HCEC 1CT (cell line): ENCODE results near the gene MUC5B.
"Not testable (repeated sequence)": the region's sequence is repeated elsewhere in the genome, so short reads cannot be mapped to it uniquely, and the experiment has no call there.

Experiments used
- DNase-seq: peaks from one replicate; pipeline ENCODE4 v3.0.0-alpha.2; 2017

The MUC5B gene

DNA sequence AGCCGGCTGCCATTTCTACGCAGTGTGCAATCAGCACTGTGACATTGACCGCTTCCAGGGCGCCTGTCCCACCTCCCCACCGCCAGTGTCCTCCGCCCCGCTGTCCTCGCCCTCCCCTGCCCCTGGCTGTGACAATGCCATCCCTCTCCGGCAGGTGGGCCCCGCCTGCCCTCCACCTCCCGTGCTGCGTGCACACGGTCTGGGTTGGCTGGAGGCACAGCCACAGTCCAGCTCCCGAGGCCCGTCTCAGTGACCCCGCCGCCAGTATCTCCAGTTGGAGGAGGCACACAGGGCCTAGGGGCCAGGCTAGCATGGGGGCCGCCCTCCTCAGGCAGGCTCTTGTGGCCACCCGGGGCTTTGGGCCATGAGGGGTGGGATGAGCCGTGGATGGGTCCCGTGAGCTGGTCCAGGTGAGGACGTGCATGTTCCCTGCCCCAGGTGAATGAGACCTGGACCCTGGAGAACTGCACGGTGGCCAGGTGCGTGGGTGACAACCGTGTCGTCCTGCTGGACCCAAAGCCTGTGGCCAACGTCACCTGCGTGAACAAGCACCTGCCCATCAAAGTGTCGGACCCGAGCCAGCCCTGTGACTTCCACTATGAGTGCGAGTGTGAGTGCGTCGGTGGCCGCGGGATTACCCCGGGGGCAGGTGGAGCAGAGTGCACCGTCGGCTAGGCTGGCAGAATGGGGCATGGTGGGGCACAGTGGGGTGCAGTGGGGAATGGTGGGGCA lies 29.7 kb downstream of the MUC5B start:
- no peak for DNase-seq

DNA sequence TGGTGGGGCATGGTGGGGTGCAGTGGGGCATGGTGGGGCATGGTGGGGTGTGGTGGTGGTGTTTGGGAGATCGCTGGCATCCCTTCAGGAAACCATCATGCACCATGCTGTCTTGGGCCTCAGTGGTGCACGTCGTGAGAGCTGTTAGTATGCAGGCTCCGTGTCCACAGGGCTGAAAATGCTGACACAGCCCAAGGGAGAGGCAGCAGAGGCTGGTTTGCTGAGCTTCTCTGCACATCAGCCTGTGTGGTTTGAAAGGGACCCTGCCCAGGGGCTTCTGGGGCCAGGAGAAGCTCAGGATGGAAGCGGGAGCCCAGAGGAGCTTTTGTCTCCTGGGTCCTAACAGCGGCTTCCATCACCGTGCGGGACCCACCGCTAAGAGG lies 30.2 kb downstream of the MUC5B start:
- no peak for DNase-seq

DNA sequence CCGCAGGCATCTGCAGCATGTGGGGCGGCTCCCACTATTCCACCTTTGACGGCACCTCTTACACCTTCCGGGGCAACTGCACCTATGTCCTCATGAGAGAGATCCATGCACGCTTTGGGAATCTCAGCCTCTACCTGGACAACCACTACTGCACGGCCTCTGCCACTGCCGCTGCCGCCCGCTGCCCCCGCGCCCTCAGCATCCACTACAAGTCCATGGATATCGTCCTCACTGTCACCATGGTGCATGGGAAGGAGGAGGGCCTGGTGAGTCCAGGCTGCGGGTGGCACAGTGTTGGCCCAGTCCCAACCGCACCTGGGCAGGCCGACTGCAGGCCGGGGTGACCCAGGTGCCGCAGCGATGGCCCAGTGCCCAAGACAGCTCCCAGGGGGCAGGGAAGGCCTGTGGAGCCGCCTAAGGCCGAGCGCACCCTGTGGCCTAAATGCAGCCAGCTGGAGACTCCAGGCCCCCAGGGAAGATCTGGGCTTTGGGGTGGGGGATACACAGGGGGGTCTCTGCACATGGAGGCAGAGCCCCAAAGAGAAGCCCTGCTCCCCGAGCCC lies 31.3 kb downstream of the MUC5B start:
- DNase-seq, result no peak

DNA sequence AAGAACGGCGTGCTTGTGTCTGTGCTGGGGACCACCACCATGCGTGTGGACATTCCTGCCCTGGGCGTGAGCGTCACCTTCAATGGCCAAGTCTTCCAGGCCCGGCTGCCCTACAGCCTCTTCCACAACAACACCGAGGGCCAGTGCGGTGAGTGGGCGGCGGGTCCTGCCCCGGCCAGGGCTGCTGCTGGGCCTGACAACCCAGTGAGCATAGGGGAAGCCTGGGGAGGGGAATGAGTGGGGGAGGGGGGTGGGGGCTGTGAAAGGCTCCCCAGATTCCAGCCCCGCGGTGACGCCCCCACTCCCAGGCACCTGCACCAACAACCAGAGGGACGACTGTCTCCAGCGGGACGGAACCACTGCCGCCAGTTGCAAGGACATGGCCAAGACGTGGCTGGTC lies 31.9 kb downstream of the MUC5B start:
- DNase-seq, result no peak

DNA sequence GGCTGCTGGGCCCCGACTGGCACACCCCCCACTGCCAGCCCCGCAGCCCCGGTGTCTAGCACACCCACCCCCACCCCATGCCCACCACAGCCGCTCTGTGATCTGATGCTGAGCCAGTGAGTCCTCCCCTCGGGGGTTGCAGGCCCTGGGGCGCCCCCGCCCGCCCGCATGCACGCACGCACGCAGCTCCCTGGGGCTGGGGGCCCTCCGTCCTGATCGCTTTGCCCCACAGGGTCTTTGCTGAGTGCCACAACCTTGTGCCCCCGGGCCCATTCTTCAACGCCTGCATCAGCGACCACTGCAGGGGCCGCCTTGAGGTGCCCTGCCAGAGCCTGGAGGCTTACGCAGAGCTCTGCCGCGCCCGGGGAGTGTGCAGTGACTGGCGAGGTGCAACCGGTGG lies 32.3 kb downstream of the MUC5B start:
- no peak for DNase-seq

DNA sequence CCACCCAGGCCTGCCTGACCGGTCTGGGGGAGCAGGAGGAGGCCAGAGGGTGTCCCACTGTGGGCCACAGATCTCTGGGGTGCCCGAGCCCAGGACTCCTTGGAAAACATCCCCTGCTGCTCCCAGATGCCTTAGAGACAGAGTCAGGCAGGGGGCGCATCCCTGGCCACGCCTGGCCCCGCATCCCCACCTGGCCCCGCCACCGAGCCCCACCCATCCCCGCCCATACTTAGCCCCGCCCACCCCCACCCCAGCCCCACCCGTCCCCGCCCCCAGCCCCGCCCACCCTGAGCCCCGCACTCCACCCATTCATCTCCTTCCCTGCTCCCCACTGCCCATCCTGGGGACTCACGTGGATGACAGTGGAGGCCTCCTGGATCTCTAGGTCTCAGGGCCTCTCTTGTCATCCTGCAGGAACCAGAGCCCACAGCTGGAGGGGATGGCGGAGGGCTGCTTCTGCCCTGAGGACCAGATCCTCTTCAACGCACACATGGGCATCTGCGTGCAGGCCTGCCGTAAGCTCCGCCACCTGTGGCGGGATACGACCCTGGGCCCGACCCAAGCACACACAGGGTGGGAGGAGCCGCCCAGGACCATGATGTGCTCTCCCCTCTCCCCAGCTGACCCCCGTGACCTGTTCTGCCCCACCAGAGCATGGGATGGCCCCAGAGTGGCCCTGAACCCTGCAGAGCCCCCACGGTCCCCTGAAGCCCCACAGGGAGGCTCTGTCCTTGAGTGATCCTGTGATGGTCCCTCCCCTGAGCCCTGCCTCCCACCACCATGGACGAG lies 33.6 kb downstream of the MUC5B start:
- DNase-seq, result no peak

DNA sequence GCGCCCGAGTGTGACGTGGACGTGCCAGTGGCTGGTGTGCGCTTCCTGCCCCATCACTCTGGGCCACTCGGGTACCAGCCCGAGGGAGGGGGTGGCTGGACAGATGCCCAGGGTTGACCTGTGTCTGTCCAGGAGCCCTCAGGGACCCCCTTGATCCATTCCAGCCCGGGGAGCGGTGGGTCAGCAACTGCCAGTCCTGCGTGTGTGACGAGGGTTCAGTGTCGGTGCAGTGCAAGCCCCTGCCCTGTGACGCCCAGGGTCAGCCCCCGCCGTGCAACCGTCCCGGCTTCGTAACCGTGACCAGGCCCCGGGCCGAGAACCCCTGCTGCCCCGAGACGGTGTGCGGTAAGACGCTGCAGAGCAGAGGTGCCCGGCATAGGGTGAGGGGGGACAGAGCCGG lies 34.5 kb downstream of the MUC5B start:
- DNase-seq, result no peak

DNA sequence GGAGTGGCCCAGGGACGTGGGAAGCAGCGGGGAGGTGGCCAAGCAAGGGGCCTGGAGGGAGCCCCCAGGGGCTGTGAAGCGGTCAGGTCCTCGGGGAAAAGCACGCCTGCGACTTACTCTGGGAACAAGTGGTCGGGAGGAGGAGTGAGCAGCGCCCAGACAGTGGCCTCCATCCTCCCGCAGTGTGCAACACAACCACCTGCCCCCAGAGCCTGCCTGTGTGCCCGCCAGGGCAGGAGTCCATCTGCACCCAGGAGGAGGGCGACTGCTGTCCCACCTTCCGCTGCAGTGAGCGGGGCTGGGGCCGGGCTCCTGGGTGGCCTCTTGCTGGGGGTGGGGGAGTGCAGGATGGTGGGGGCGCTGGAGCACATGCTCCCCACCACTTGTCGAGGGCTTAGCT lies 35.0 kb downstream of the MUC5B start:
- no peak for DNase-seq

DNA sequence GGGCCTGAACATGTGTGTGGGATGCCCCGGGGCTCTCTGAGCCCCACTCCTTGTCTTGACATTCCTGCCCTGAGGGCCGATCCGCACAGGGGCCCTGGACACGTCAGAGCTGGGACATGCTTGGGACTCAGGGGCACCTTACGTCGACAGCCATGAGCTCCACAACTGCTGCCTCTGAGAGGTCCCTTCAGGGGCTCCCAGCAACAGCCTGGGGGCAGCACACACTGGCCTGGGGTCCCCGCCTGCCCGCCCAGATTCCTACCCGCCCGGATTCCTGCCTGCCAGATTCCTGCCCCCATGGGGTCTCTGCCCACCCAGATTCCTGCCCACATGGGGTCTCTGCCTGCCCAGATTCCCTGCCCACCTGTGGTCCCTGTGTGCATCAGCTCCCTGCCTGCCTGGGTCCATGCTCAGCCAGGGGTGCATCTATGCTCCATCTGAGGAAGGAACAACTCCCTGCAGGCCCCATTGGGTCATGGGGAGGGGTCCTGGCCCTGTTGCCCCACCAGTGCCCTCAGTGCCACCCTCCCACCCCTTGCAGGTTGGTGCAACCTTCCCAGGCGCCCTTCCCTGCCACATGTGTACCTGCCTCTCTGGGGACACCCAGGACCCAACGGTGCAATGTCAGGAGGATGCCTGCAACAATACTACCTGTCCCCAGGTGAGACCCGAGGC lies 35.7 kb downstream of the MUC5B start:
- DNase-seq, result no peak

DNA sequence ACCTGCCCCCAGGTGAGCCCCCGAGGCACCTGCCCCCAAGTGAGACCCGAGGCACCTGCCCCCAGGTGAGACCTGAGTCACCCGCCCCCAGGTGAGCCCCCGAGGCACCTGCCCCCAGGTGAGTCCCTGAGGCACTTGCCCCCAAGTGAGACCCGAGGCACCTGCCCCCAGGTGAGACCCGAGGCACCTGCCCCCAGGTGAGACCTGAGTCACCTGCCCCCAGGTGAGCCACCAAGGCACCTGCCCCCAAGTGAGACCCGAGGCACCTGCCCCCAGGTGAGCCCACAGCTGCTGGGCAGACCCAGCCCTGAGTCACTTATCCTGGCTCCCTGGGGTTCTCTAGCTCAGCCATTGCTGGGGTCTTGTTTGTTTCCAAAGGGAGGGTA lies 36.2 kb downstream of the MUC5B start:
- no peak for DNase-seq

DNA sequence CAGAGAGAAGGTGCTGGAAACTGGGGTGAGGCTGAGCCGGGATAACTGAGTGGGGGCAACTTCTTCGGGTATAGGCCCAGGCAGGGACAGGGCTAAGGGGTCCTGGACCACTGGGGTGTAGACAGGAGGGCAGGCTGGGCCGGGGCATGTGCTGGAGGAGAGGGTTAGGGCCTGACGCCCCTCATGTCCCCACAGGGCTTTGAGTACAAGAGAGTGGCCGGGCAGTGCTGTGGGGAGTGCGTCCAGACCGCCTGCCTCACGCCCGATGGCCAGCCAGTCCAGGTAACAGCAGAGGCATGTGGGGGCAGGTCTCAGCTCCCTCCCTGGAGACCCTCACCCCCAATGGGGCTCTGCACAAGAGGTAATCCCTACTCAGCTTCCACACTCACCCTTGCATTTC lies 36.7 kb downstream of the MUC5B start:
- DNase-seq, result no peak

DNA sequence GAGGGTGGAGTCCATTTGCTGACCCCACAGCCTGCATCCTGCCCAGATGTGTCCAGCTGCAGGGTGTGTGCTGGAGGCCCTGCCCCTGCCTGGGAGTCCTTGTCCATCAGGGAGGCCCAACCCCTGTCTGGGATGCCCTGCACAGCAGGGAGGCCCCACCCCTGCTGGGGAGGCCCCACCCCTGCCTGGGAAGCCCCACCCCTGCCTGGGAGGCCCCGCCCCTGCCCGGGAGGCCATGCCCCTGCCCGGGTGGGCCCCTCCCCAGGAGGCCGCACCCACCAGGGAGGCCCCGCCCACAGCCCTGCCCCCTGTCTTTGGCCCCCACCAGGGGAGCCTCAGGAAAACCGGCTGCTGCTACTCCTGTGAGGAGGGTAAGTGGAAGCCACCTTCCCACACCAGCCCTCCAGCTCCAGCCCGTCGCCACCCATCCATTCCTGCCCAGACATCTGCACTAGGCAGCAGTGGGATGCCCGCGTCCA lies 37.2 kb downstream of the MUC5B start:
- peak; percentile 30 for DNase-seq

DNA sequence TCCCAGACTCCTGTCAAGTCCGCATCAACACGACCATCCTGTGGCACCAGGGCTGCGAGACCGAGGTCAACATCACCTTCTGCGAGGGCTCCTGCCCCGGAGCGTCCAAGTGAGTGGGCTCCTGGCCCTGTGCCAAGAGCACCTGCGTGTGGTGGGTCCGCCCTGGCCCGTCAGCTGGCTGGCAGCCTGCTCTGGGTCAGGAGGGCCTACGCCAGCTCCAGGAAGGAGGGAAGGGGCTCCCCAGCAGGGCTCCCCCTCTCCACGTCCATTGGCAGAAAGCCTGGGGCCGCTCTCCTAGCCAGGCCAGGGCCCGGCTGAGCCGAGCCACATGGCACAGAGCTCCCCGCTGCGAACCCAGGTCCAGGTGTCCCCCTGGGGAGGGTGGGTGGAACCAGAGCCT lies 37.8 kb downstream of the MUC5B start:
- DNase-seq, result no peak

DNA sequence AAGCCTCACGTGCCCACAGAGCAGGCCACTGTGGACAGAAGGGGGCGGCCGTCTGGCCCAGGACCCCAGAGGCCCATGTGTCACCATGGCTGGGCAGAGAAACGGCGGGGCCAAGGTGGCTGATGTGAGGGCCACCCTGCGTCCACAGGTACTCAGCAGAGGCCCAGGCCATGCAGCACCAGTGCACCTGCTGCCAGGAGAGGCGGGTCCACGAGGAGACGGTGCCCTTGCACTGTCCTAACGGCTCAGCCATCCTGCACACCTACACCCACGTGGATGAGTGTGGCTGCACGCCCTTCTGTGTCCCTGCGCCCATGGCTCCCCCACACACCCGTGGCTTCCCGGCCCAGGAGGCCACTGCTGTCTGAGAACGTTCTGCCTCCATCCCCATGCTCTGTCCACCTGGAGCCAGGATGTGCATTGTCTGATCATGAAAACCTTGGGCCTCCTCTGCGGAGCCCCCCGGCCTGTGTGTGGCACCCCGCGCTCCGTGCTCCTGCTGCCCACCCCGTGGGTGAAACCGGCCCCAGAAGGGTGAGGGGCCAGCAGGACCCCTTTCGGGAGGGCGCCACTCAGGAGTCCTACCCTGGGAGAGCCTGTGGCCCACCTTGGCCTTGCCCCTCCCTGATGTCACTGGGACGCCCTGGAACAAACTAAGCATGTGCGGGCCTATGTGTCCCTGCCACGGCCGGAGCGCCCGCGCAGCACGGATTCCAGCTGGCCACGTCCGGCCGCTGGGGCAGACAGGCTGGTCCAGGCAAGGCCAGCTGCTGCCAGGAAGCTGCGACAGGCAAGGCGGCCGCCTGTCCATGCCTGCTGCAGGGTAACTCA lies 38.6 kb downstream of the MUC5B start:
- DNase-seq, result no peak

DNA sequence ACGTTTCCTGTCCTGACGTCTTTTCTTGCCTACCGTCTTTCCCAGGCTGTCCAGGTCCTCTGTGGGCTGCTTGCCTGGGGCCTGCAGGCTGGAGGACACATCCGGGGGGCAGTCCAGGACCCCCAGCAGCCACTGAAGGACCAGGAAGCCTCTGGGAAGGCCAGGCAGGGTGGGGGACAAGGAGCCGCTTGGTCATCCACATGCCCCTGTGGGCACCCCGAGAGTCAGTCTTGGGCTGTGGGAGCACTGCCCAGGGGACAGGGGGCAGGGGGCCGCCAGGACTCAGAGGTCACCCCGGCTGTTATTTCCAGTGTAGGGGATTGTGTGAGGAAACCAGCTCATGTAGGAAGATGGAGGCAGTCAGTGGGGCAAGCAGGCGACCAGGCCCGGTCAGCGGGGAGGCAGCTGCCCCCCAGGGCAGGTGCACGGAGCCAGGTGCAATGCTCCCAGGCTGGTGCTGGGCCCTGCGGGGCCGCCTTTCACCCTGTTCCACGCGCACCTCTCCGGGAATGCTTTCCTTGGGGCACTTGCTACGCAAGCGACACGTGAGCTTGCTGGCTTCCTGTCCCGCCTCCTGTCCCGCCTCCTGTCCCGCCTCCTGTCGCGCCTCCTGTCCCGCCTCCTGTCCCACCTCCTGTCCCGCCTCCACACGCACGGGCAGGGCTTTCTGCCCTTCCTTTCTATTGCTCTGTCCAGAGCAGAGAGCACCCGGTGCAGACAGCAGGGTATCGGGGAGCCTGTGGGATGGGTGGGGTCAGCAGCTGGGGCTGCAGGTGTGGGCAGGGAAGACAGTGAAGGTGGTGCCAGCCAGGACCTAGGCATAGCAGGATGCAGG lies 39.5 kb downstream of the MUC5B start:
- DNase-seq, result peak; percentile 87

DNA sequence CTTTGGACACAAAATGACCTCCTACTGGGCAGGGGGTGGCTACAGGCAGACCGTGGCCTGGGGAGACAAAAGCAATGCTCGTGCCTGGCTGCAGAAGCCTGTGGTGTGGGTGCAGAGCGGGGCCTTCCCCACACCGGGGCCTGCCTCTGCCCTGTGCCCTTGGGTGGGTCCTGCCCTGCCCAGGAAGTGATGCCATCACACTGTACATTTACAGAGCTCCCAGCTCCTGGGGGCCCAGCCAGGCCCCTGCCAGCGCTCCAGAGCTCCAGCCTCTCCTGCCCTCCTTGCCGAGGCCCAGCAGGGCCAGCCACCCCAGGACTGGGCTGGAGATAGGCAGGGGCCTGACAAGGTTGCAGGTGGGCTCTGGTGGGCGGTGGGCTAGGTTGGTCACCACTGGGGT lies 40.1 kb downstream of the MUC5B start:
- no peak for DNase-seq

DNA sequence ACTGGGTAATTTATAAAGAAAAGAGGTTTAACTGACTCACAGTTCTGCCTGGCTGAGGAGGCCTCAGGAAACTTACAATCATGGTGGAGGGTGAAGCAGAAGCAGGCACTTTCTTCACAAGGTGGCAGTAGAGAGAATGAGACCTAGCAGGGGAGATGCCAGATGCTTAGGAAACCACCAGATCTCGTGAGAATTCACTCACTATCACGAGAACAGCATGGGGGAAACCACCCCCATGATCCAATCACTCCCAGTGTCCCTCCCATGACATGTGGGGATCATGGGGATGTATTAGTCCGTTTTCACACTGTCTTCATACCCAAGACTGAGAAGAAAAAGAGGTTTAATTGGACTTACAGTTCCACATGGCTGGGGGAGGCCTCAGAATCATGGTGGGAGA lies 41.6 kb downstream of the MUC5B start:
- peak; percentile 75 for DNase-seq

DNA sequence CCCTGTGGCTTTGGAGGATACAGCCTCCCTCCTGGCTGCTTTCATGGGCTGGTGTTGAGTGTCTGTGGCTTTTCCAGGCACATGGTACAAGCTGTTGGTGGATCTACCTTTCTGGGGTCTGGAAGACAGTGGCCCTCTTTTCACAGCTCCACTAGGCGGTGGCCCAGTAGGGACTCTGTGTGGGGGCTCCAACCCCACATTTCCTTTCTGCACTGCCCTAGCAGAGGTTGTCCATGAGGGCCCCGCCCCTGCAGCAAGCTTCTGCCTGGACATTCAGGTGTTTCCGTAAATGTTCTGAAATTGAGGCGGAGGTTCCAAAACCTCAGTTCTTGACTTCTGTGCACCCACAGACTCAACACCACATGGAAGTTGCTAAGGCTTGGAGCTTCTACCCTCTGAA lies 42.6 kb downstream of the MUC5B start:
- not testable (repeated sequence) for DNase-seq

DNA sequence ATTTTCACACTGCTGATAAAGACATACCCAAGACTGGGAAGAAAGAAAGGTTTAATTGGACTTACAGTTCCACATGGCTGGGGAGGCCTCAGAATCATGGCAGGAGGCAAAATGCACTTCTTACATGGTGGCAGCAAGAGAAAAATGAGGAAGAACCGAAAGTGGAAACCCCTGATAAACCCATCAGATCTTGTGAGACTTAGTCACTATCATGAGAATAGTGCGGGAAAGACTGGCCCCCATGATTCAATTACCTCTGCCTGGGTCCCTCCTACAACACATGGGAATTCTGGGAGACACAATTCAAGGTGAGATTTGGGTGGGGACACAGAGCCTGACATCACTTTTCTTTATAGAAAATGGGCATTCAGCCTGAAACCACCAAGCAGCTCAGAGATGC lies 44.1 kb downstream of the MUC5B start:
- not testable (repeated sequence) for DNase-seq

DNA sequence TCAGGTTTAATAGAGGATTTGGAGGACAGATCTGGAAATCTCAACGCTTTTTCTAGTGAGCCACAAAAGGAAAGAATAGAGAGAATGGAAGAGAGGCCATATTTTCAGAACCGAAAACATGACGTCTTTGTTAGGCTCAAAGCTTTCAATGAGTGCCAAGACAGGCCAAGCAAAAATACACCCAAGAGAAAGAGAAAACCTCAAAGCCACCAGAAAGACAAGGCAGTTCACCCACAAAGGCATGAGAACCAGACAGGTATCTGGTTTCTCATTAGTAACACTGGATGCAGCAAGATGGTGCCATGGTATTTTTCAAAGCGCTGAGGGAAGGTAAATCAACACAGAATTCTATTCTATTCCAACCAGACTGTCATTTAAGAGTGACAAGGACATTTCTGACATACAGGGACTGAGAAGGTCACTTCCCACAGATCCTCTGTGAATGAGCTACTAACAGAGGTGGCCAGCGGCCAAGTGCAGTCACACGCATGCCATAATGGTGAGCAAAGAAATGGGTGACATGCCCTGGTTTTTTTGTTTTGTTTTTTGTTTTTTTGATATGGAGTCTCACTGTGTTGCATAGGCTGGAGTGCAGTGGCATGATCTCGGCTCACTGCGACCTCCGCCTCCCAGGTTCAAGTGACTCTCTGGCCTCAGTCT lies 44.7 kb downstream of the MUC5B start:
- DNase-seq, result no peak

DNA sequence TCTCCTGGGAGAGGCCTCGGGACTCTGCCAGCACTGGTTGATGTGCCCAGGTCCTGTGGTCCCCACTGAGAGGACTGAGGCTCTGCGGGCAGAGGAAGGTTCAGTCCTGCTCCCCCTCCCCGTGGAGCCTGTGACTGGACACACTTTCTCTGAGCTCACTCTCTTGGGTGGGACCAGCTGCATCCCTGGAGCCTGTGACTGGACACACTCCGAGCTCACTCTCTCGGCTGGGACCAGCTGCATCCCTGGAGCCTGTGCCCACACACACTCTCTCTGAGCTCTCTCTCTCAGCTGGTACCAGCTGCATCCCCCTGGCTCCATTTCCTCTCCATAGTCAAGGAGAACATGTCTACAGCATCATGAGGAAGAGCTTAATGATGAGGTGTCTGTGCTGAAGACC lies 47.1 kb downstream of the MUC5B start:
- no peak for DNase-seq
